GM12892 (cell line): ENCODE data around the gene DPF3.
A peak's percentile ranks its signal among the peaks of the same experiment; 100 is the strongest.

ENCODE experiments used
- DNase-seq: peaks from one replicate; pipeline ENCODE4 v3.0.0; 2011; ENCODE audit not compliant: insufficient read length
- FAIRE-seq: peaks from 2 replicates; lab custom pipeline; 2011; peaks lifted over from hg19 to GRCh38; lab: Jason Lieb, UNC
- POLR2A ChIP-seq: IDR thresholded peaks from 2 replicates; pipeline ENCODE4 v1.6.1; 2011; ENCODE audit warnings: low read depth, low read length, control low read depth
- POLR2AphosphoS5 ChIP-seq: IDR thresholded peaks from 2 replicates; pipeline ENCODE4 v1.6.1; 2011; ENCODE audit warnings: low read depth, low read length, control low read depth
- TAF1 ChIP-seq: IDR thresholded peaks from 2 replicates; pipeline ENCODE4 v1.6.1; 2011; ENCODE audit warnings: low read depth, mild to moderate bottlenecking, control low read depth, low read length, borderline replicate concordance

DPF3 gene

GRCh38 chr14:72782817-72783216 is 111.1 kb downstream of the DPF3 start:
- DNase-seq (no peak), FAIRE-seq (no peak)
- TF ChIP-seq POLR2A (no peak), POLR2AphosphoS5 (no peak), TAF1 (no peak)

- FAIRE-seq = no peak
- no peak for DNase-seq
- no peak for TF ChIP-seq POLR2AphosphoS5
- TF ChIP-seq TAF1 = no peak
- no peak for TF ChIP-seq POLR2A
These were observed 112.1 kb downstream of the DPF3 start for GRCh38 chr14:72781561-72782508.

- DNase-seq = no peak
- no peak for FAIRE-seq
- TF ChIP-seq POLR2A (no peak), TAF1 (no peak), POLR2AphosphoS5 (no peak)
These were observed 113.2 kb downstream of the DPF3 start for GRCh38 chr14:72780751-72781150.

DNA sequence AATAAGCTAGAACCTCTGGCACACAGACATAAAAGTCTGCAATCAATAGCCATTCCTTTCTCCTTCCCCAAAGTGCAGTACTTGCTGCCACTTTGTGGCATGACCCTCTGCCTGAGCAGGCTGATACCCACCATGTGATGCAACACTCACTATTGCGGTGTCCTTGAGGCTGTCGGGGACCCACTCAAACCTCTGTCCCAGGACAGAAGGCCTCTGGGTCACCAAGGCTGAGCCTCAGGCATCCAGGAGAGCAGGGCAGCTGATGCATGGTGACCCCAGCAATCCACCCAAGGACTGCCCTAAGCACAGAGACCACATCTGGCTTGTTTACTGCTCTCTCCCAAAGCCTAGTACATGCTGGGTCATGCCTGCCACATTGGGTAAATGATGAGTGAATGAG is 114.2 kb downstream of the DPF3 start:
- no peak for DNase-seq
- no peak for FAIRE-seq
- TF ChIP-seq POLR2A (no peak), POLR2AphosphoS5 (no peak), TAF1 (no peak)

DNA sequence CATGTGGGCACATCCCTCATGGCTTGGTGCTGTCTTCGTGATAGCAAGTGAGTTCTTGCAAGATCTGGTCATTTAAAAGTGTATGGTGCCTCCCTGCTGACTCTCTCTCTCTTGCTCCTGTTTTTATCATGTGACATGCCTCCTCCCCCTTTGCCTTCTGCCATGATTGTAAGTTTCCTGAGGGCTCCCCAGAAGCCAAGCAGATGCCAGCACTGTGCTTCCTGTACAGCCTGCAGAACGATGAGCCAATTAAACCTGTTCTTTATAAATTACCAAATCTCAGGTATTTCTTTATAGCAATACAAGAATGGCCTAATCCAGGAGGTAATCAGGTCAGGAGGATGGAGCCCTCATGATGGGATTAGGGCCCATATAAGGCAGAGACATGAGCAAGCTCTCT is 116.3 kb downstream of the DPF3 start:
- DNase-seq (no peak), FAIRE-seq (no peak)
- TF ChIP-seq POLR2A = no peak
- no peak for TF ChIP-seq POLR2AphosphoS5
- no peak for TF ChIP-seq TAF1

DNA sequence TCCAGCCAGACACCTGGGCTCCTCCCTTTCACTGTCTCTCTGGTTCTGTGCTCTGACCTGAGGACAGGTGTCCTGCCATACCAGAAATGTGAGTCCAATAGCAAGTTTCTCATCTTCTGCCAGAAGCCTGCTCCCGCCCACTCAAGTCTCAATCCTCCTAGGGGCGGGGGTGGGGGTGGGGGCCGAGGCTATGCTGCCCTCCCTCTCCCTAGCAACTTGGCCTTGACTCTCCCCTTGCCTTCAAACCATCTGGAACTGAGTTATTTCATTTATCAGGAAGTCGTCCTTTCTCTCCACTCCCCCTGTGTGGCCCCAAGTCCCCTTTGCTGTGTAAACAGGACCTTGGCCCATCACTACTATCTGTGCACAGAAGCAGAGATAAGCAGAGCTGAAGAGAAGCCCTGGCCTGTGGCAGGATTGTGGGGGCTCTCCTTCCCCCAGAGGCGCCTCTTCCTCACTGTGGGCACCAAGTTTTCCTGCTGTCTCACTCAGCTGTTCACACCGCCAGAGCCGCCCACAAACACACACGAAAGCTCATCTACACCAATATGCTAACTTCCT is 117.1 kb downstream of the DPF3 start:
- FAIRE-seq = no peak

DNA sequence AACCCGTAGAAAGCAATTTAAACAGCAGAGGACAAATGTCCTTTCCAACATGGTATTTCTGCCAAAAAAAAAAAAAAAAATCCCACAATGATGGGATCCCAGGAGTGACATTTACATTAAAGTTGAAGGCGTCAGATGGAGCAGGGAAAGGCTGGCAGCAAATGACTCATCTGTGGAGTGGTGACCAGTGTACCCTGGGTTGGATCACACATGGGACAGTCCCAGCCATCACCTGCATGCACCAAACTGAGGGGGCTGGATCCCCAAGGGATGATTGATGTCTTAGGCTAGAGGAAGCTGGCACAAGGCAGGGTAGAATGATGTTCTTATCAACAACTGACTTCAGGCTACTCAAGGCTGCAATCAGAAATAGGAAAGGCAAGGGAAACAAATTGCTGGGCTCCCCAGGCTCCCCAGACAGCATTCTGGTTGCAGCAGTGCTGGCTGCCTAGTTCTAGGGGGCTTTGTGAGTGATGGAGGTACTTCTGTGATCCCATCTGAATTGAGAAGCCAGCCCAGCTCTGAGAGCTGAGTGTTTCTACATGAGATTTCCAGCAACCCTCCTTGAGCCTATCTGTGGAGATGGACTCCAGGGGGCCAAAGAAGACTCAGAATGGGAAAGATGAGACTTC is 117.9 kb downstream of the DPF3 start:
- peak; percentile 56 for FAIRE-seq
- DNase-seq = no peak
- no peak for TF ChIP-seq POLR2AphosphoS5
- no peak for TF ChIP-seq POLR2A
- no peak for TF ChIP-seq TAF1

More for the DNA sequence above, 117.1 kb downstream of the DPF3 start:
- DNase-seq = no peak
- TF ChIP-seq TAF1 (no peak), POLR2AphosphoS5 (no peak), POLR2A (no peak)

DNA sequence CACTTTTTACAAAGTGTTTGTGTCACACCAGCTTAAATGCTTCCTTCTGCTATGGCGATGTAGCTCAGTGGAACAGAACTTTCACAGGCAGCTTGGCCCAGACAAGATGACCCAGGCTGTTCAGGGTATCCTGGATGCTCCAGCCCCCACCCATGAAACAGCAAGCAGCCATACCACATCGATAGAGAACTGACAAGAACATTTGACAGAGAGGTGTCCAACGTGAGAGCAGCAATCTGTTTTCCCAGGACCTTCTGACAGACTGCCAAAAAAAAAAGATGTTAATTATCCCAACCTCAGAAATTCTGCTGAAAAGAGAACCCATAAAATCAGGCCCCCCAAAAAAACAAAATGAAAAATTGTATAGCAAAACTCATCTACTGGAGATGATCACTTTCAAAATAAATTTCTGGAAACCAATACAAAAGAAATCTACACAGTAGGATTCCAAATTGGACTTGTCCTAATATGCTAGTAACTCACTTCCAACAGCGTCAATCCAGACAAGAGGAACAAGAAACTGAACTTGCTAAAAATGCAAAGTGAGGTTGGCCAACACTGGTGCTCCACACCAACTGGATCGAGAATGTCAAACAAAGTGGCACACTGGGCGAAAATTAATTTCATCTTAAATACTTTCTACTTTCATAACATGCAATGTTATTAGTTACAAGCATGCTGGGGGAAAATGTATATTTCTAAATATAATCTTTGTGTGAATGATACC is 118.8 kb downstream of the DPF3 start:
- DNase-seq (no peak), FAIRE-seq (no peak)
- TF ChIP-seq POLR2A = no peak
- no peak for TF ChIP-seq TAF1
- TF ChIP-seq POLR2AphosphoS5 = no peak

DNA sequence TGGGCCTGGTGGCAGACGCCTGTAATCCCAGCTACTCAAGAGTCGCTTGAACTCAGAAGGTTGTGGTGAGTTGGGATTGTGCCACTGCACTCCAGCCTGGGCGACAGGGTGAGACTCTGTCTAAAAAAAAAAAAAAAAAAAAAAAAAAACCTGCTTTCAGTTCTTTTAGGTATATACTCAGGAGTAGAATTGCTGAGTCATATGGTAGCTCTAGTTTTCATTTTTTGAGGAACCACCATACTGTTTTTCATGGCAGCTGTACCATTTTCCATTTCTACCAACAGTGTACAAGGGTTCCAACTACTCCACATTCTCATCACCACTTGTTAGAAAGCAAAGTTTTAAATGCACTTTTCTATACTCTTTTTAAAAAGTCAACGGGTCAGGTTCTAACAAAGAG is 119.8 kb downstream of the DPF3 start:
- DNase-seq (no peak), FAIRE-seq (peak; percentile 24)
- TF ChIP-seq TAF1 (no peak), POLR2AphosphoS5 (no peak), POLR2A (no peak)

GRCh38 chr14:72771561-72771960 is 122.3 kb downstream of the DPF3 start:
- TF ChIP-seq POLR2A = no peak
- no peak for TF ChIP-seq POLR2AphosphoS5
- no peak for TF ChIP-seq TAF1
- FAIRE-seq = no peak

GRCh38 chr14:72766296-72766695 is 127.6 kb downstream of the DPF3 start:
- DNase-seq = no peak
- no peak for TF ChIP-seq POLR2AphosphoS5
- TF ChIP-seq TAF1 = no peak
- no peak for TF ChIP-seq POLR2A
- no peak for FAIRE-seq

More at GRCh38 chr14:72771561-72771960, 122.3 kb downstream of the DPF3 start:
- DNase-seq = no peak
